ENCODE measurements around the gene DOCK1.
"Not testable (repeated sequence)": the region's sequence is repeated elsewhere in the genome, so short reads cannot be mapped to it uniquely, and the experiment has no call there.

Gene DOCK1

GRCh38 chr10:127299192-127299591 is 394.0 kb downstream of the DOCK1 start:
- not testable (repeated sequence) for H3K27ac Mint-ChIP-seq; H3K4me3 Mint-ChIP-seq; DNase-seq (ENCODE audit: low spot score in 2 of 2); H3K4me1 Mint-ChIP-seq; H3K9me3 Mint-ChIP-seq; ATAC-seq; H3K36me3 Mint-ChIP-seq

- no peaks in the 10 kb centered on the region for H3K36me3 Mint-ChIP-seq
- ATAC-seq (no peak), DNase-seq (ENCODE audit: low spot score in 2 of 2) (no peak)
- H3K27ac Mint-ChIP-seq: no peak overlapping the region
- H3K4me1 Mint-ChIP-seq: no peaks in the 10 kb centered on the region
- H3K9me3 Mint-ChIP-seq: no peaks in the 10 kb centered on the region
- no peak overlapping the region for H3K4me3 Mint-ChIP-seq
These were observed 394.9 kb downstream of the DOCK1 start for GRCh38 chr10:127299956-127300689.

- ATAC-seq (no peak), DNase-seq (ENCODE audit: low spot score in 2 of 2) (no peak)
- Mint-ChIP-seq H3K27ac (no peak overlapping the region), H3K4me3 (no peak overlapping the region), H3K4me1 (no peaks in the 10 kb centered on the region), H3K9me3 (no peaks in the 10 kb centered on the region), H3K36me3 (no peaks in the 10 kb centered on the region)
These were observed 395.7 kb downstream of the DOCK1 start for GRCh38 chr10:127300868-127301321.

- ATAC-seq (no peak), DNase-seq (ENCODE audit: low spot score in 2 of 2) (no peak)
- H3K9me3 Mint-ChIP-seq: no peaks in the 10 kb centered on the region
- H3K4me1 Mint-ChIP-seq: no peaks in the 10 kb centered on the region
- no peak overlapping the region for H3K4me3 Mint-ChIP-seq
- H3K27ac Mint-ChIP-seq: no peak overlapping the region
- H3K36me3 Mint-ChIP-seq: no peaks in the 10 kb centered on the region
These were observed 397.1 kb downstream of the DOCK1 start for GRCh38 chr10:127302343-127302742.

GRCh38 chr10:127303105-127303504 is 397.9 kb downstream of the DOCK1 start:
- no peak overlapping the region for H3K27ac Mint-ChIP-seq
- no peak for ATAC-seq
- no peaks in the 10 kb centered on the region for H3K36me3 Mint-ChIP-seq
- no peaks in the 10 kb centered on the region for H3K9me3 Mint-ChIP-seq
- no peak for DNase-seq (ENCODE audit: low spot score in 2 of 2)
- H3K4me3 Mint-ChIP-seq: no peak overlapping the region
- no peaks in the 10 kb centered on the region for H3K4me1 Mint-ChIP-seq

GRCh38 chr10:127303746-127304145 is 398.5 kb downstream of the DOCK1 start:
- no peak for ATAC-seq
- no peak overlapping the region for H3K4me3 Mint-ChIP-seq
- no peak for DNase-seq (ENCODE audit: low spot score in 2 of 2)
- H3K4me1 Mint-ChIP-seq: no peaks in the 10 kb centered on the region
- H3K9me3 Mint-ChIP-seq: no peaks in the 10 kb centered on the region
- H3K27ac Mint-ChIP-seq: no peak overlapping the region
- H3K36me3 Mint-ChIP-seq: no peaks in the 10 kb centered on the region

GRCh38 chr10:127306479-127306878 is 401.3 kb downstream of the DOCK1 start:
- H3K4me1 Mint-ChIP-seq: no peaks in the 10 kb centered on the region

GRCh38 chr10:127307338-127307737 is 402.1 kb downstream of the DOCK1 start:
- no peaks in the 10 kb centered on the region for H3K36me3 Mint-ChIP-seq

More at GRCh38 chr10:127306479-127306878, 401.3 kb downstream of the DOCK1 start:
- no peaks in the 10 kb centered on the region for H3K9me3 Mint-ChIP-seq
- no peaks in the 10 kb centered on the region for H3K36me3 Mint-ChIP-seq
- DNase-seq (ENCODE audit: low spot score in 2 of 2) (no peak), ATAC-seq (no peak)
- no peak overlapping the region for H3K4me3 Mint-ChIP-seq
- no peak overlapping the region for H3K27ac Mint-ChIP-seq

GRCh38 chr10:127308031-127308430 is 402.8 kb downstream of the DOCK1 start:
- ATAC-seq: no peak

More at GRCh38 chr10:127307338-127307737, 402.1 kb downstream of the DOCK1 start:
- no peaks in the 10 kb centered on the region for H3K9me3 Mint-ChIP-seq
- ATAC-seq: no peak
- no peak overlapping the region for H3K4me3 Mint-ChIP-seq
- no peak for DNase-seq (ENCODE audit: low spot score in 2 of 2)
- H3K4me1 Mint-ChIP-seq: no peaks in the 10 kb centered on the region
- H3K27ac Mint-ChIP-seq: no peak overlapping the region

GRCh38 chr10:127309619-127310018 is 404.4 kb downstream of the DOCK1 start:
- H3K27ac Mint-ChIP-seq; ATAC-seq; H3K4me1 Mint-ChIP-seq; DNase-seq (ENCODE audit: low spot score in 2 of 2); H3K9me3 Mint-ChIP-seq; H3K4me3 Mint-ChIP-seq; H3K36me3 Mint-ChIP-seq: not testable (repeated sequence)

More at GRCh38 chr10:127308031-127308430, 402.8 kb downstream of the DOCK1 start:
- Mint-ChIP-seq H3K4me1 (no peaks in the 10 kb centered on the region), H3K27ac (no peak overlapping the region), H3K9me3 (no peaks in the 10 kb centered on the region), H3K36me3 (no peaks in the 10 kb centered on the region), H3K4me3 (no peak overlapping the region)
- DNase-seq (ENCODE audit: low spot score in 2 of 2): no peak

GRCh38 chr10:127310430-127310829 is 405.2 kb downstream of the DOCK1 start:
- DNase-seq (ENCODE audit: low spot score in 2 of 2) (no peak), ATAC-seq (no peak)
- no peak overlapping the region for H3K27ac Mint-ChIP-seq
- H3K36me3 Mint-ChIP-seq: no peaks in the 10 kb centered on the region
- no peak overlapping the region for H3K4me3 Mint-ChIP-seq
- no peaks in the 10 kb centered on the region for H3K9me3 Mint-ChIP-seq
- no peaks in the 10 kb centered on the region for H3K4me1 Mint-ChIP-seq

GRCh38 chr10:127310923-127311322 is 405.7 kb downstream of the DOCK1 start:
- no peak for DNase-seq (ENCODE audit: low spot score in 2 of 2)
- Mint-ChIP-seq H3K4me1 (no peaks in the 10 kb centered on the region), H3K4me3 (no peak overlapping the region), H3K27ac (no peak overlapping the region), H3K36me3 (no peaks in the 10 kb centered on the region), H3K9me3 (no peaks in the 10 kb centered on the region)
- ATAC-seq: no peak

- Mint-ChIP-seq H3K27ac (no peak overlapping the region), H3K36me3 (no peaks in the 10 kb centered on the region), H3K4me3 (no peak overlapping the region), H3K9me3 (no peaks in the 10 kb centered on the region), H3K4me1 (no peaks in the 10 kb centered on the region)
- no peak for DNase-seq (ENCODE audit: low spot score in 2 of 2)
- ATAC-seq: no peak
These were observed 408.9 kb downstream of the DOCK1 start for GRCh38 chr10:127313996-127314700.

GRCh38 chr10:127314797-127315196 is 409.6 kb downstream of the DOCK1 start:
- Mint-ChIP-seq H3K9me3 (no peaks in the 10 kb centered on the region), H3K36me3 (no peaks in the 10 kb centered on the region), H3K27ac (no peak overlapping the region), H3K4me1 (no peaks in the 10 kb centered on the region), H3K4me3 (no peak overlapping the region)
- ATAC-seq: no peak
- no peak for DNase-seq (ENCODE audit: low spot score in 2 of 2)

- no peak for DNase-seq (ENCODE audit: low spot score in 2 of 2)
- no peaks in the 10 kb centered on the region for H3K36me3 Mint-ChIP-seq
- H3K4me3 Mint-ChIP-seq: no peak overlapping the region
- H3K27ac Mint-ChIP-seq: no peak overlapping the region
- no peaks in the 10 kb centered on the region for H3K9me3 Mint-ChIP-seq
- no peak for ATAC-seq
- no peaks in the 10 kb centered on the region for H3K4me1 Mint-ChIP-seq
These were observed 410.7 kb downstream of the DOCK1 start for GRCh38 chr10:127315888-127316287.

- ATAC-seq (no peak), DNase-seq (ENCODE audit: low spot score in 2 of 2) (no peak)
- no peak overlapping the region for H3K4me3 Mint-ChIP-seq
- H3K27ac Mint-ChIP-seq: no peak overlapping the region
- H3K36me3 Mint-ChIP-seq: no peaks in the 10 kb centered on the region
- H3K4me1 Mint-ChIP-seq: no peaks in the 10 kb centered on the region
- H3K9me3 Mint-ChIP-seq: no peaks in the 10 kb centered on the region
These were observed 413.2 kb downstream of the DOCK1 start for GRCh38 chr10:127318396-127318795.
